ENCODE results near the gene GDF10. TPM values are rescaled to one million over a fixed set of nuclear protein-coding genes. Genes with fewer than 3 reads are reported as not detected.

Gene GDF10
- total RNA-seq, 1 experiment from 2014 or later: 0.24 TPM

DNA sequence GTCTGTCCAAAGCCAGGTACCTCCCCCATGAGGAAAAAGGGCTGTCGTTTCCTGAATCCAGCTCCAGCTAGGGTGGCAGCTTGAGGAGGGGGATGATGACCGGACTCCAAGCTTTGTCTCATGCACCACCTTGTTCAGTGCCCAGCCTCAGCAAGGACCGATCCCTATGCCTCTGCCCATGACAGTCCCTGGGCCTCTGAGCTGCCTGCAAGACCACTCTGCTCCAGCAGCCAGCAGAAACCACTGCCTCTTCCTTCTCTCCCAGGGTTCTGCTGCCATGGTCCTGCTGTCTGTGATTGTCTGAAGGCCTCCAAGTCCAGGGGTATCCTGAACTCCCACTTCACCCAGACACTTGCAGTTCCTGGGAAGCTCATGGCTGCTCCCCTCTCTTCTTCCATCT is 21.3 kb upstream of the GDF10 start (continued):
- TF ChIP-seq GTF2I (CRISPR knock-in tag; conservative IDR thresholded peaks at IDR 0.05) (no peak), SP1 (CRISPR knock-in tag; conservative IDR thresholded peaks at IDR 0.05) (no peak), NFYB (CRISPR knock-in tag; conservative IDR thresholded peaks at IDR 0.05; ENCODE audit: low read depth) (no peak), CBFB (CRISPR knock-in tag; IDR thresholded peaks at IDR 0.05; ENCODE audit: low read depth) (no peak), ZNF416 (CRISPR knock-in tag; IDR thresholded peaks at IDR 0.05) (no peak)
- TF ChIP-seq, protein P1, sequence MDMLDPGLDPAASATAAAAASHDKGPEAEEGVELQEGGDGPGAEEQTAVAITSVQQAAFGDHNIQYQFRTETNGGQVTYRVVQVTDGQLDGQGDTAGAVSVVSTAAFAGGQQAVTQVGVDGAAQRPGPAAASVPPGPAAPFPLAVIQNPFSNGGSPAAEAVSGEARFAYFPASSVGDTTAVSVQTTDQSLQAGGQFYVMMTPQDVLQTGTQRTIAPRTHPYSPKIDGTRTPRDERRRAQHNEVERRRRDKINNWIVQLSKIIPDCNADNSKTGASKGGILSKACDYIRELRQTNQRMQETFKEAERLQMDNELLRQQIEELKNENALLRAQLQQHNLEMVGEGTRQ (CRISPR knock-in tag; IDR thresholded peaks at IDR 0.05): no peak
- TF ChIP-seq, protein P2, sequence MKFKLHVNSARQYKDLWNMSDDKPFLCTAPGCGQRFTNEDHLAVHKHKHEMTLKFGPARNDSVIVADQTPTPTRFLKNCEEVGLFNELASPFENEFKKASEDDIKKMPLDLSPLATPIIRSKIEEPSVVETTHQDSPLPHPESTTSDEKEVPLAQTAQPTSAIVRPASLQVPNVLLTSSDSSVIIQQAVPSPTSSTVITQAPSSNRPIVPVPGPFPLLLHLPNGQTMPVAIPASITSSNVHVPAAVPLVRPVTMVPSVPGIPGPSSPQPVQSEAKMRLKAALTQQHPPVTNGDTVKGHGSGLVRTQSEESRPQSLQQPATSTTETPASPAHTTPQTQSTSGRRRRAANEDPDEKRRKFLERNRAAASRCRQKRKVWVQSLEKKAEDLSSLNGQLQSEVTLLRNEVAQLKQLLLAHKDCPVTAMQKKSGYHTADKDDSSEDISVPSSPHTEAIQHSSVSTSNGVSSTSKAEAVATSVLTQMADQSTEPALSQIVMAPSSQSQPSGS (CRISPR knock-in tag; IDR thresholded peaks at IDR 0.05; ENCODE audit: borderline replicate concordance, low read depth): no peak

DNA sequence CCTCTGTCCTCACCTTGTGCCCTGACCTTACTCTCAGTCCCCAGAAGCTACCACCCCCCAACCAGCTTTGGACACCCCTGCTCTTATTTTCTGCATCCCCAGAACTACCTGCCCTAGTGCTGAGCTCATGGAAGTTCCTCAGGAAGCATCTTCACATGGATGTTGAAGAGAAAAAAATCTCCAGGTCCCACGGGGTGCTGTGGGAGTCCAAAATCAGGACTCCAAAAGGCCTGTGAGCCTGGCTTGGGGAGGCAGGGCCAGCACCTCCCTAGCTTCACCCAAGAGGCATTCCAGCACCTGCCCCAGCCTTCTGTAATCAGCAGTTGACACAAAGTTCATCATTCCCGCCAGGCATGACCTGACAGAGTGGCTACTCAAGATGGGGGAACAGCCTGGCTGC is 20.7 kb upstream of the GDF10 start:
- TF ChIP-seq GABPB1 (CRISPR knock-in tag; IDR thresholded peaks at IDR 0.05) (no peak), TEAD1 (CRISPR knock-in tag; IDR thresholded peaks at IDR 0.05) (no peak), SMAD3 (CRISPR knock-in tag; IDR thresholded peaks at IDR 0.05; ENCODE audit: borderline replicate concordance) (no peak), FOXJ3 (CRISPR knock-in tag; IDR thresholded peaks at IDR 0.05; ENCODE audit: borderline replicate concordance) (no peak), JAZF1 (CRISPR knock-in tag; IDR thresholded peaks at IDR 0.05) (no peak), OVOL2 (CRISPR knock-in tag; IDR thresholded peaks at IDR 0.05; ENCODE audit: borderline replicate concordance) (no peak), KAT7 (CRISPR knock-in tag; IDR thresholded peaks at IDR 0.05; ENCODE audit: borderline replicate concordance) (no peak), HMGA2 (CRISPR knock-in tag; IDR thresholded peaks at IDR 0.05) (no peak)
- TF ChIP-seq, protein P3, sequence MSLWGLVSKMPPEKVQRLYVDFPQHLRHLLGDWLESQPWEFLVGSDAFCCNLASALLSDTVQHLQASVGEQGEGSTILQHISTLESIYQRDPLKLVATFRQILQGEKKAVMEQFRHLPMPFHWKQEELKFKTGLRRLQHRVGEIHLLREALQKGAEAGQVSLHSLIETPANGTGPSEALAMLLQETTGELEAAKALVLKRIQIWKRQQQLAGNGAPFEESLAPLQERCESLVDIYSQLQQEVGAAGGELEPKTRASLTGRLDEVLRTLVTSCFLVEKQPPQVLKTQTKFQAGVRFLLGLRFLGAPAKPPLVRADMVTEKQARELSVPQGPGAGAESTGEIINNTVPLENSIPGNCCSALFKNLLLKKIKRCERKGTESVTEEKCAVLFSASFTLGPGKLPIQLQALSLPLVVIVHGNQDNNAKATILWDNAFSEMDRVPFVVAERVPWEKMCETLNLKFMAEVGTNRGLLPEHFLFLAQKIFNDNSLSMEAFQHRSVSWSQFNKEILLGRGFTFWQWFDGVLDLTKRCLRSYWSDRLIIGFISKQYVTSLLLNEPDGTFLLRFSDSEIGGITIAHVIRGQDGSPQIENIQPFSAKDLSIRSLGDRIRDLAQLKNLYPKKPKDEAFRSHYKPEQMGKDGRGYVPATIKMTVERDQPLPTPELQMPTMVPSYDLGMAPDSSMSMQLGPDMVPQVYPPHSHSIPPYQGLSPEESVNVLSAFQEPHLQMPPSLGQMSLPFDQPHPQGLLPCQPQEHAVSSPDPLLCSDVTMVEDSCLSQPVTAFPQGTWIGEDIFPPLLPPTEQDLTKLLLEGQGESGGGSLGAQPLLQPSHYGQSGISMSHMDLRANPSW (CRISPR knock-in tag; conservative IDR thresholded peaks at IDR 0.05; ENCODE audit: low read depth): no peak
- TF ChIP-seq, protein P1 (CRISPR knock-in tag; IDR thresholded peaks at IDR 0.05): no peak
- TF ChIP-seq, protein P4, sequence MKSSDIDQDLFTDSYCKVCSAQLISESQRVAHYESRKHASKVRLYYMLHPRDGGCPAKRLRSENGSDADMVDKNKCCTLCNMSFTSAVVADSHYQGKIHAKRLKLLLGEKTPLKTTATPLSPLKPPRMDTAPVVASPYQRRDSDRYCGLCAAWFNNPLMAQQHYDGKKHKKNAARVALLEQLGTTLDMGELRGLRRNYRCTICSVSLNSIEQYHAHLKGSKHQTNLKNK (CRISPR knock-in tag; IDR thresholded peaks at IDR 0.05): no peak
- TF ChIP-seq, protein P5, sequence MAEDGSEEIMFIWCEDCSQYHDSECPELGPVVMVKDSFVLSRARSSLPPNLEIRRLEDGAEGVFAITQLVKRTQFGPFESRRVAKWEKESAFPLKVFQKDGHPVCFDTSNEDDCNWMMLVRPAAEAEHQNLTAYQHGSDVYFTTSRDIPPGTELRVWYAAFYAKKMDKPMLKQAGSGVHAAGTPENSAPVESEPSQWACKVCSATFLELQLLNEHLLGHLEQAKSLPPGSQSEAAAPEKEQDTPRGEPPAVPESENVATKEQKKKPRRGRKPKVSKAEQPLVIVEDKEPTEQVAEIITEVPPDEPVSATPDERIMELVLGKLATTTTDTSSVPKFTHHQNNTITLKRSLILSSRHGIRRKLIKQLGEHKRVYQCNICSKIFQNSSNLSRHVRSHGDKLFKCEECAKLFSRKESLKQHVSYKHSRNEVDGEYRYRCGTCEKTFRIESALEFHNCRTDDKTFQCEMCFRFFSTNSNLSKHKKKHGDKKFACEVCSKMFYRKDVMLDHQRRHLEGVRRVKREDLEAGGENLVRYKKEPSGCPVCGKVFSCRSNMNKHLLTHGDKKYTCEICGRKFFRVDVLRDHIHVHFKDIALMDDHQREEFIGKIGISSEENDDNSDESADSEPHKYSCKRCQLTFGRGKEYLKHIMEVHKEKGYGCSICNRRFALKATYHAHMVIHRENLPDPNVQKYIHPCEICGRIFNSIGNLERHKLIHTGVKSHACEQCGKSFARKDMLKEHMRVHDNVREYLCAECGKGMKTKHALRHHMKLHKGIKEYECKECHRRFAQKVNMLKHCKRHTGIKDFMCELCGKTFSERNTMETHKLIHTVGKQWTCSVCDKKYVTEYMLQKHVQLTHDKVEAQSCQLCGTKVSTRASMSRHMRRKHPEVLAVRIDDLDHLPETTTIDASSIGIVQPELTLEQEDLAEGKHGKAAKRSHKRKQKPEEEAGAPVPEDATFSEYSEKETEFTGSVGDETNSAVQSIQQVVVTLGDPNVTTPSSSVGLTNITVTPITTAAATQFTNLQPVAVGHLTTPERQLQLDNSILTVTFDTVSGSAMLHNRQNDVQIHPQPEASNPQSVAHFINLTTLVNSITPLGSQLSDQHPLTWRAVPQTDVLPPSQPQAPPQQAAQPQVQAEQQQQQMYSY (CRISPR knock-in tag; IDR thresholded peaks at IDR 0.05): no peak
- TF ChIP-seq, protein P6, sequence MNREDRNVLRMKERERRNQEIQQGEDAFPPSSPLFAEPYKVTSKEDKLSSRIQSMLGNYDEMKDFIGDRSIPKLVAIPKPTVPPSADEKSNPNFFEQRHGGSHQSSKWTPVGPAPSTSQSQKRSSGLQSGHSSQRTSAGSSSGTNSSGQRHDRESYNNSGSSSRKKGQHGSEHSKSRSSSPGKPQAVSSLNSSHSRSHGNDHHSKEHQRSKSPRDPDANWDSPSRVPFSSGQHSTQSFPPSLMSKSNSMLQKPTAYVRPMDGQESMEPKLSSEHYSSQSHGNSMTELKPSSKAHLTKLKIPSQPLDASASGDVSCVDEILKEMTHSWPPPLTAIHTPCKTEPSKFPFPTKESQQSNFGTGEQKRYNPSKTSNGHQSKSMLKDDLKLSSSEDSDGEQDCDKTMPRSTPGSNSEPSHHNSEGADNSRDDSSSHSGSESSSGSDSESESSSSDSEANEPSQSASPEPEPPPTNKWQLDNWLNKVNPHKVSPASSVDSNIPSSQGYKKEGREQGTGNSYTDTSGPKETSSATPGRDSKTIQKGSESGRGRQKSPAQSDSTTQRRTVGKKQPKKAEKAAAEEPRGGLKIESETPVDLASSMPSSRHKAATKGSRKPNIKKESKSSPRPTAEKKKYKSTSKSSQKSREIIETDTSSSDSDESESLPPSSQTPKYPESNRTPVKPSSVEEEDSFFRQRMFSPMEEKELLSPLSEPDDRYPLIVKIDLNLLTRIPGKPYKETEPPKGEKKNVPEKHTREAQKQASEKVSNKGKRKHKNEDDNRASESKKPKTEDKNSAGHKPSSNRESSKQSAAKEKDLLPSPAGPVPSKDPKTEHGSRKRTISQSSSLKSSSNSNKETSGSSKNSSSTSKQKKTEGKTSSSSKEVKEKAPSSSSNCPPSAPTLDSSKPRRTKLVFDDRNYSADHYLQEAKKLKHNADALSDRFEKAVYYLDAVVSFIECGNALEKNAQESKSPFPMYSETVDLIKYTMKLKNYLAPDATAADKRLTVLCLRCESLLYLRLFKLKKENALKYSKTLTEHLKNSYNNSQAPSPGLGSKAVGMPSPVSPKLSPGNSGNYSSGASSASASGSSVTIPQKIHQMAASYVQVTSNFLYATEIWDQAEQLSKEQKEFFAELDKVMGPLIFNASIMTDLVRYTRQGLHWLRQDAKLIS (CRISPR knock-in tag; IDR thresholded peaks at IDR 0.05; ENCODE audit: borderline replicate concordance): no peak
- H3K36me3 Mint-ChIP-seq: no peaks in the 10 kb centered on the region
- ChIA-PET POLR2A (no interaction called here), CTCF (interaction anchor here (0.5 to 1.3 kb wide), 3 partner anchors 10 to 763 kb away, joined by 3 read pairs; no protein-coding TSS in a partner anchor)
- H3K9me3 Mint-ChIP-seq: peaks cover 4% of the 10 kb centered on the region; the same call in 1 of the 2 replicates
- H3K27ac Mint-ChIP-seq: no peak overlapping the region
- peaks cover 6% of the 10 kb centered on the region for H3K4me1 Mint-ChIP-seq
- no peak overlapping the region for H3K4me3 Mint-ChIP-seq
- no peaks in the 10 kb centered on the region for H3K27me3 Mint-ChIP-seq (ENCODE audit: low read depth)
- DNase-seq (ENCODE audit: low spot score): no peak
- no peak for ATAC-seq

Data from WTC11 (cell line).